DOHH2 (cell line): ENCODE measurements around the gene STPG1.

Experiments used
- EZH2phosphoT487 ChIP-seq: fragments of 200-600 bp; sonication (generic); IDR thresholded peaks from 2 replicates; pipeline ENCODE4 v1.6.1; 2017; ENCODE audit warnings: borderline replicate concordance, mild to moderate bottlenecking, antibody characterized with exemption, low read length, moderate library complexity, mixed read lengths
- TF ChIP-seq, protein P1 (sequence below): fragments of 200-600 bp; sonication (generic); IDR thresholded peaks from one replicate; pipeline ENCODE4 v1.5.1; 2014; ENCODE audit warnings: antibody characterized with exemption, mild to moderate bottlenecking, low read depth, low read length; ENCODE audit not compliant: poor library complexity, severe bottlenecking

DNA sequence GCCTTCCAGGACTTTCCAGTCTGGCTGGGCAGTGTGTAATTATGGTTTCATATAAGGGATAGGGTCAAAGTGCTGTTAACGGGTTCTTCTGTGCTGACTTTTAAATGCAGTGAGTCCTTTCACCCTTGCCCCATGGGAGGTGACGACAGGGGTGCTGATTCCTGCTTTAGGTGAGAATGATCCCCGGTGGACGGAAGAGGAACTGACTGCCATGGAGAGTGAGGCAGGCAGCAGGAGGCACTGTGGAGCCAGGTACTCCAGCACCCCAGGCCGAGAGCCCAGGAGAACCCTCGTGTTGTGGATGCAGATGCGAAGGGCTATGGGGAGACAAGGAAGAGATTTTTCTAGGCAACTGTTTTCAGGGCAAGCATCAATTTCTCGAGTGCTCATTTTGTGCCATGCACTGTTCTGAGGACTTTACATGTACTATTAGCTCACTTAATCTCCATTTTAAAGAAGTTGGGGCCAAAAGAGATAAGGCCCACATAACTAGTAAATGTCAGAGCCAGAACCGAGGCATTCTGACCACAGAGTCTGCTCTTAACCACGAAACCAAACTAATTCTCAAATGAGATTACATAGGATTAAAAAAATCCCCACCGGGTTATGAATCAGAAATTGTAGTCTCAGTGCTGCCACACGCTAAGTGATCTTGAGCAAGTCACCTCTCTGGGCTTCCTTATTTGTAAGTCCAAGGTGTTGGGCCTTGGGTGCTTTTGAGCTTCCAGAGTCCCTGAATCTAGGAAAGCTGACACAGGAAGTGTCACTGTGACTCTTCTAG is 28.2 kb downstream of the STPG1 start:
- TF ChIP-seq, protein P1, sequence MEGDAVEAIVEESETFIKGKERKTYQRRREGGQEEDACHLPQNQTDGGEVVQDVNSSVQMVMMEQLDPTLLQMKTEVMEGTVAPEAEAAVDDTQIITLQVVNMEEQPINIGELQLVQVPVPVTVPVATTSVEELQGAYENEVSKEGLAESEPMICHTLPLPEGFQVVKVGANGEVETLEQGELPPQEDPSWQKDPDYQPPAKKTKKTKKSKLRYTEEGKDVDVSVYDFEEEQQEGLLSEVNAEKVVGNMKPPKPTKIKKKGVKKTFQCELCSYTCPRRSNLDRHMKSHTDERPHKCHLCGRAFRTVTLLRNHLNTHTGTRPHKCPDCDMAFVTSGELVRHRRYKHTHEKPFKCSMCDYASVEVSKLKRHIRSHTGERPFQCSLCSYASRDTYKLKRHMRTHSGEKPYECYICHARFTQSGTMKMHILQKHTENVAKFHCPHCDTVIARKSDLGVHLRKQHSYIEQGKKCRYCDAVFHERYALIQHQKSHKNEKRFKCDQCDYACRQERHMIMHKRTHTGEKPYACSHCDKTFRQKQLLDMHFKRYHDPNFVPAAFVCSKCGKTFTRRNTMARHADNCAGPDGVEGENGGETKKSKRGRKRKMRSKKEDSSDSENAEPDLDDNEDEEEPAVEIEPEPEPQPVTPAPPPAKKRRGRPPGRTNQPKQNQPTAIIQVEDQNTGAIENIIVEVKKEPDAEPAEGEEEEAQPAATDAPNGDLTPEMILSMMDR = peak; percentile 75
- TF ChIP-seq EZH2phosphoT487 = no peak
